WI38 (cell line): ENCODE measurements around the gene PLAC1.

Experiments used
- H3K4me3 ChIP-seq: 2 replicates; pipeline ENCODE4 v1.5.1; 2011; ENCODE audit warnings: low read depth, mild to moderate bottlenecking, control low read depth, low read length
- CTCF ChIP-seq: IDR thresholded peaks from 2 replicates; pipeline ENCODE4 v1.5.1; 2012; ENCODE audit warnings: low read depth, mild to moderate bottlenecking, control low read depth, low read length

The PLAC1 gene

GRCh38 chrX:134533952-134534351 lies 124.3 kb downstream of the PLAC1 start:
- no peak overlapping the region for H3K4me3 ChIP-seq
- TF ChIP-seq CTCF: no peak

- H3K4me3 ChIP-seq: no peak overlapping the region
- TF ChIP-seq CTCF: no peak
These were observed 124.9 kb downstream of the PLAC1 start for GRCh38 chrX:134533352-134533751.

- no peak for TF ChIP-seq CTCF
- no peak overlapping the region for H3K4me3 ChIP-seq
These were observed 127.4 kb downstream of the PLAC1 start for GRCh38 chrX:134530845-134531244.

- TF ChIP-seq CTCF: no peak
- no peak overlapping the region for H3K4me3 ChIP-seq
These were observed 128.8 kb downstream of the PLAC1 start for GRCh38 chrX:134529481-134529880.

GRCh38 chrX:134528960-134529359 lies 129.3 kb downstream of the PLAC1 start:
- no peak overlapping the region for H3K4me3 ChIP-seq
- no peak for TF ChIP-seq CTCF

GRCh38 chrX:134526399-134526798 lies 131.9 kb downstream of the PLAC1 start:
- no peak for TF ChIP-seq CTCF
- H3K4me3 ChIP-seq: no peak overlapping the region

GRCh38 chrX:134525086-134525792 lies 133.0 kb downstream of the PLAC1 start:
- H3K4me3 ChIP-seq: no peak overlapping the region
- no peak for TF ChIP-seq CTCF
